HG02678 (cell line): ENCODE results near the gene MYCBP2.
"Not testable (repeated sequence)": the region's sequence is repeated elsewhere in the genome, so short reads cannot be mapped to it uniquely, and the experiment has no call there.

Experiments
- ATAC-seq: cut with Tn5 transposase; IDR thresholded peaks from one replicate; pipeline ENCODE4 v1.9.1; 2021; ENCODE audit warnings: mild to moderate bottlenecking, moderate library complexity; ENCODE audit not compliant: unreplicated experiment

The MYCBP2 gene

DNA sequence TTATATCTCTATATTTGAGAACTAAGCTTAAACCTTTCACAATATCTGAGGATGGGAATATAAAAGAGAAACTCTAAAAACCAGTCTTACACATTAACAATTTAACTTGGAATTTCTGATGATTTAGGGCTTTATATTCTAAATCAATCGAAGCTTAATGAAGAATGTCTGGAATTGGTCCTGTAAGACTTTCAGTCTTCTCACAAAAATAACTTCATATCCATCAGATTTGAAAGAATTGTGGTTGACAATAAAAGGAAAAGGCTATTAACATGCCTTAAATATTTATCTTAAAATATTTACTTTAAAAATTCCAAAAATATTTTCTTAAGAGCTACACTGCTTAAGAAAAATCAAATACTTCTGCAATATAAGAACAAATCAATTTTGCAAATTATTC is 27.3 kb downstream of the MYCBP2 start:
- ATAC-seq: no peak

- ATAC-seq: peak; percentile 73
These were observed 28.5 kb downstream of the MYCBP2 start for GRCh38 chr13:77298426-77298825.

- ATAC-seq: no peak
These were observed 35.1 kb downstream of the MYCBP2 start for GRCh38 chr13:77291774-77292173.

DNA sequence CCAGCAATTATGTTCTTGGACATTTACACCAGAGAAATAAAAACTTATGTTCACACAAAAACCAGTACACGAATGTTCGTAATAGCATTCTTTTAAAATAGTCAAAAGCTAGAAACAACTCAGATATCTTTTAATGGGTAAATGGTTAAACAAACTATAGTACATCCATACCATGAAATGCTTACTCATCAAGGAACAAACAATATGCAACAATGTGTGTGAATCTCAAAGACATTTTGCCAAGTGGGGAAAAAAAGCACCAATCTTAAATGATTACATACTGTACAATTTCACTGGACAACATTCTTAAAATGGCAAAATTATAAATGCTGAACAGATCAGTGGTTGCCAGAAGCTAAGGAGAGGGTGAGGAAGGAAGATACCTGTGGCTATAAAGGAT is 36.6 kb downstream of the MYCBP2 start:
- ATAC-seq: no peak

DNA sequence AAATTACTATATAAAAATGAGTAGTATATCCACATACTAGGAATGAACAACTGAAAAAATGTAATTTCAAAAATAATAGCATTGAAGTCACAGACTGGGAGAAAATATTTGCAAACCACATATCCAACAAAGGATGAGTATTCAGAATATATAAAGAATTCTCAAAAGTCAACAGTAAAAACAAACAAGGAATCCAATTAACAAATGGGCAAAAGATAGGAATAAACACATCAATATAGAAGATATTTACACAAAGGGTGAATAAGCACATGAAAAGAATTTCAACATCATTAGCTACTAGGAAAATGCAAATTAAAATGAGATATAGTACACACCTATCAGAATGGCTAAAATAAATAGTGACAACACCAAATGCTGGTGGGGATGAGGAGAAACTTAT is 37.0 kb downstream of the MYCBP2 start:
- no peak for ATAC-seq

DNA sequence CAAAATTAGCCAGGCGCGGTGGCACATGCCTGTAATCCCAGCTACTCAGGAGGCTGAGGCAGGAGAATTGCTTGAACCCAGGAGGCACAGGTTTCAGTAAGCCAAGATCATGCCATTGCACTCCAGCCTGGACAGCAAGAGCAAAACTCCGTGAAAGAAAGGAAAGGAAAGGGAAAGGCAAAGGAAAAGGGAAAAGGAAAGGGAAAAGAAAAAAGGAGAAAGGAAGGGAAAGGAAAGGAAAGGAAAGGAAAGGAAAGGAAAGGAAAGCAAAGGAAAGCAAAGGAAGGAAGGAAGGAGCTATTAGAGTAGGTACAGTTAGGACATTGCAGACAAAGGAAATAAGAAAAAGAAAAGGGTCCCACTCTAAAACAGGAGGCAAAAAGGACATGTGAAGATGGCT is 41.3 kb downstream of the MYCBP2 start:
- ATAC-seq: not testable (repeated sequence)

DNA sequence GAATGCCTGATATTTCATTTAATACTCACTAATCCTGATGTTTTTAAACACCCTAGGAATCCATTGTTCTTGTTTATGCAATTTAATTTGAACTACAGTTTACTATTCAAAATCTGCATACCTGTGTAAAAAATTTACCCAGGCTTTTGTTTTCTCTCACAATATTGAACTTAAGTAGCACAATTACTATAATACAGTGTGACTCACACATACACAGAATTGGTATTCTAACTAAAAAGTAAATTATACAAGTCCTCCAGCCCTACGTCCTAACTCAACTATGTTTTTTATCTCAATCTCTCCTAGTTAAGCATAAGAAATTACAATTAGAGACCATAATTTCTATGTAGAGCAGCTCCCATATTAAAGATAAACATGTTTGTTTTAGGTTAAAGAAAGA is 41.8 kb downstream of the MYCBP2 start:
- ATAC-seq: no peak

- ATAC-seq: no peak
These were observed 52.8 kb downstream of the MYCBP2 start for GRCh38 chr13:77274126-77274525.

- ATAC-seq: no peak
These were observed 57.8 kb downstream of the MYCBP2 start for GRCh38 chr13:77269141-77269540.

DNA sequence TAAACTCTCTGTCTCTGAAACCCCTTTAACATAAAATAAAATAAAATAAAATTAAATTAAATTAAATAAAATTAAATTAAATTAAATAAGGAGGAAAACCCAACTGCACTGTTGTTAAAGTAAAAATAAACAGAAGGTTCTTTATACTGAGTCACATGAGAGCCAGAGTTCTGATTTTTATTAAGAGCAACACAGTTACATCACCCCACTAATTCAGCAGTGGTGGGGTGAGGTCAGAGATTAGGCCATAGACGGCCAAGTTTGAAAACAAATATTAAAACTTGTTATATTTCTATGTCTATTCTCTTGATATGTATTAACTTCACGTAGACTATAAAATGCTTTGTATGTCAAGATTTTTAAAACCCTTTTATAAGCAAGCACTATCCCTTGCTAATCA is 59.5 kb downstream of the MYCBP2 start:
- ATAC-seq: no peak

- no peak for ATAC-seq
These were observed 61.6 kb downstream of the MYCBP2 start for GRCh38 chr13:77265336-77265735.

- no peak for ATAC-seq
These were observed 64.7 kb downstream of the MYCBP2 start for GRCh38 chr13:77262198-77262597.

- no peak for ATAC-seq
These were observed 75.9 kb downstream of the MYCBP2 start for GRCh38 chr13:77250975-77251374.

GRCh38 chr13:77245224-77245623 is 81.7 kb downstream of the MYCBP2 start:
- not testable (repeated sequence) for ATAC-seq

GRCh38 chr13:77239312-77239711 is 87.6 kb downstream of the MYCBP2 start:
- no peak for ATAC-seq

GRCh38 chr13:77235456-77236022 is 91.4 kb downstream of the MYCBP2 start:
- ATAC-seq: no peak

DNA sequence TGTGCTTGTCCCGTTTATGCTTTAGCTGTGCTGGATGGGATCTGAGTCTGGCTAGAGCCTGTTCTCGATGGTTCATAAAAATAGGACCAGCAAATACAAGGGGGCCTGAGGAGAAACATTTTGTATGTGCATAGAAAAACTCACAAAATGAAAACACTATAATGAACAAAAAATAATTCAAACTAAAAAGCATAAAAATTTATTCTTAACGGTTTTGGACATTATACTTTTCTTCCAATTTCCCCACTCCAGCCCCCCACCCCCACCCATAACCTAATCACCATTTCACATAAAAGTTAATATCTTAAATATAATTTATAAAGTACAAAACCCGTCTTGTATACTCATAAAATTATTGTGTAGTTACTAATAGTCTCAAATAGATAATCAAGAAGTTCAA is 93.7 kb downstream of the MYCBP2 start:
- no peak for ATAC-seq

GRCh38 chr13:77230560-77230959 is 96.3 kb downstream of the MYCBP2 start:
- ATAC-seq: no peak

DNA sequence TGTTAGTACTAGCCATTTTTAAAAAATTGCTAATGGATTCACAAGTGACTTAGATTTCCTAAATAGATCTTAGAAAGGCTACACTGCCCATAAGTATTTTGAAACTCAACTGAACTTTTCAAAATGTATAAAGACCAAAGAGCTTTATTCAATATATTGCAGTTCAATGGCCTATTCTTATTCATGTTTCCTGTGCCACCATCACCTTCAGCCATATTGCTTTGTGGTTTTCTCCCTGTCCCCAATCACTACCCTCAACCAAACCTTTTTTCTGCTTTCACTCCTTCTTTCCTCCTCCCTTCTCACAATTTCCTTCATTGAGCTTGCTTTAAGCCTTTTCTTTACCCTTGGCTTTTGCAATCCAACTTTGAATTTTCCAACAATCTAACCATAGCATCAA is 100.9 kb downstream of the MYCBP2 start:
- ATAC-seq: no peak

DNA sequence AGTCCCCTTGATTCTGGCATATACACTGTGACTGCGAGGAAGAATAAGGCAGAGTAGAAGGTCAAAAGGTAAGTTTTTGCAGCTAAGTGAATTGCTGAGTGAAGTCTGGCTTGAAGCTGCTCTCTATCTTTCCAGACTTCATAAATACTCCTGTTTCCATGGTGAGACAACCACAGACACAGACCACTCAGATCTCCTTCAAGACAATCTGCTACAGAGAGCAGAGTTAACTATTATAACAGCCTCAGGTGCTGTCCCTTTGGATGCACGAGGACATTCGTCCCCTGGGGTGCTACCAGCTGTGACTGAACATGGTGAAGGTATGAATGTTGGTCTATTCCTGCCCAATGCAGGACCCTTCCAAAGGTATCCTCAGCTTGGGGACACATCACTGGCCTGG is 104.0 kb downstream of the MYCBP2 start:
- no peak for ATAC-seq

DNA sequence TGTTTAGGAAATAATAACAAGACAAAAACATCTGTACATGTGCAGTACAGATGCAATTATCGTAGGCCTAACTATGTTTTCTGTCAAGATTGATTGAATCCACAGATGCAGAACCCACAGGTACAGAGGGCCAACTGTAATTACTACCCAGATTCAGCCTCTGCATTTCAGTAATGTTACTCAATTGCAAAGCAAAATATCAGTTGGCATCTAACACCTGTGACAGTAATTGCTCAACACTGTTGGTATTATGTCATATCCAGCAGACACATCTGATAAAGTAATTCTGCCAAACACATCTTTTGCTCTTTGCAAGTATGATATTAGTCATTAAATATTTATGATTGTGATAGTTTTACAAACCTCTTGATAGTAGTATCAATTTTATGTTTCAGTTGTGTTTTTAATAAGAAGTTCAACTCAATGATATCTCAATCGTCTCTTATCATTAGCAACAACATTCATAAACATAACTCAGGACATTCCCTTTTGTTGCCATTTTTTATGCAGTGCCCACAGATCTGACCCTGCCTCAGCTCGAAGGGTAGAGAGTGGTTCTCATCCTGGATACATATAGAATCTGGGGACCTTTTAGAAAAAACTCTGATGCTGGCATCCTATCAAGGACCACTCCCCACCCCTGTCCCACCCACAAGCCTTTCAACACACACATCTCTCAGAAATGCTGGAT is 104.7 kb downstream of the MYCBP2 start:
- ATAC-seq: no peak

DNA sequence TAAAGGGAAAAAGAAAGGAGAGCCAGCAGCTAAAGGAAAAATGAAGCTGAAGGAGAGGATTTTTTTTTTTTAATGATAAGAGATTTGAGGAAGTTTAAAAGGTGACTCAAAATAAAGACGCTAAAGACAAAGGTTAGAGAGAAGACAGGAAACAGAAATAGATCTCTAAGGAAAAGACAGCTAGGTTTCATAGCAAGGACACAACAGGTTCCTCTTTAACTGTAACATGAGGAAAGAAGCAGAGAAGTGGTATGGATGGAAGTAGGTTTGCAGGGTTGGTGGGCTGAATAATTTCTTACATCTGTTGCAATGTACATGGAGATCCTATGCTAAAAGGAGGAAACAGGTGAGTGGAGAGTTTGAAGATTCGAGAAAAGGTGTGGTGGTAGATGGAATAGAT is 107.5 kb downstream of the MYCBP2 start:
- no peak for ATAC-seq

GRCh38 chr13:77218274-77218673 is 108.6 kb downstream of the MYCBP2 start:
- no peak for ATAC-seq
